HepG2 (cell line): ENCODE measurements around the gene SNURF. TPM values are rescaled to one million over a fixed set of nuclear protein-coding genes. Genes with fewer than 3 reads are reported as not detected.

Experiments used
- AGO2 ChIP-seq: fragments of 200-400 bp; formaldehyde crosslinking; optimal IDR thresholded peaks from 2 replicates; pipeline ENCODE3; 2017; ENCODE audit warnings: mild to moderate bottlenecking, low read depth, low read length, moderate library complexity
- ARID4A ChIP-seq: sonication (generic); formaldehyde crosslinking; IDR thresholded peaks from 2 replicates; pipeline ENCODE4 v1.5.0; 2020; ENCODE audit warnings: mild to moderate bottlenecking, missing genetic modification reagents, borderline replicate concordance
- ETV5 ChIP-seq: IDR thresholded peaks from 2 replicates; pipeline ENCODE4 v1.6.1; 2018; ENCODE audit warnings: missing biosample characterization, missing genetic modification reagents, inconsistent platforms, borderline replicate concordance
- KDM2A ChIP-seq: sonication (generic); formaldehyde crosslinking; IDR thresholded peaks from 2 replicates; pipeline ENCODE4 v1.4.0; 2020; ENCODE audit warnings: low read depth, missing genetic modification reagents, borderline replicate concordance
- KDM5A ChIP-seq: fragments of 200-600 bp; sonication (generic); IDR thresholded peaks from 2 replicates; pipeline ENCODE4 v1.7.0; 2018; ENCODE audit warnings: antibody characterized with exemption, mild to moderate bottlenecking, low read length, borderline replicate concordance
- MEIS1 ChIP-seq: sonication (generic); formaldehyde crosslinking; IDR thresholded peaks from 2 replicates; pipeline ENCODE4 v1.9.0; 2021; ENCODE audit warnings: mild to moderate bottlenecking, missing genetic modification reagents, moderate library complexity, borderline replicate concordance
- MLLT10 ChIP-seq: sonication (generic); formaldehyde crosslinking; IDR thresholded peaks from 2 replicates; pipeline ENCODE4 v1.4.0; 2020; ENCODE audit warnings: missing genetic modification reagents
- PATZ1 ChIP-seq: sonication (generic); formaldehyde crosslinking; IDR thresholded peaks from 2 replicates; pipeline ENCODE4 v1.4.0; 2020; ENCODE audit warnings: missing genetic modification reagents
- SP1 ChIP-seq, 2 experiments: fragments of 450-650 bp in 1 of 2; sonication (generic) in 1 of 2; formaldehyde crosslinking in 1 of 2; IDR thresholded peaks; 2 replicates each; pipeline versions ENCODE4 v1.4.0 to v1.6.1; 2016 to 2020; ENCODE audit warnings: missing genetic modification reagents in 1 of 2
- WIZ ChIP-seq: sonication (generic); formaldehyde crosslinking; IDR thresholded peaks from 2 replicates; pipeline ENCODE4 v1.5.1; 2020; ENCODE audit warnings: mild to moderate bottlenecking, missing genetic modification reagents
- ZEB1 ChIP-seq: IDR thresholded peaks from 2 replicates; pipeline ENCODE4 v1.6.1; 2012; ENCODE audit warnings: mild to moderate bottlenecking, low read depth, inconsistent platforms; ENCODE audit not compliant: insufficient replicate concordance
- ZFP36L2 ChIP-seq: sonication (generic); formaldehyde crosslinking; IDR thresholded peaks from 2 replicates; pipeline ENCODE4 v1.4.0; 2020; ENCODE audit warnings: missing genetic modification reagents
- ZNF10 ChIP-seq: sonication (generic); formaldehyde crosslinking; IDR thresholded peaks from 2 replicates; pipeline ENCODE4 v1.4.0; 2020; ENCODE audit warnings: mild to moderate bottlenecking, low read depth, missing genetic modification reagents, borderline replicate concordance
- ZNF225 ChIP-seq: sonication (generic); formaldehyde crosslinking; IDR thresholded peaks from 2 replicates; pipeline ENCODE4 v1.4.0; 2020; ENCODE audit warnings: mild to moderate bottlenecking, missing genetic modification reagents
- ZNF639 ChIP-seq: conservative IDR thresholded peaks from 2 replicates; pipeline ENCODE4 v1.6.1; 2018; ENCODE audit warnings: missing genetic modification reagents
- ZSCAN31 ChIP-seq: sonication (generic); formaldehyde crosslinking; IDR thresholded peaks from 2 replicates; pipeline ENCODE4 v1.5.0; 2020; ENCODE audit warnings: low read depth, mild to moderate bottlenecking, missing genetic modification reagents
- polyA plus RNA-seq, 8 experiments: library from polyadenylated mRNA; depleted of rRNA in 3 of 8; stranded (reverse) in 7 of 8; unstranded in 1 of 8; fragments of >200 nt; fragmentation: Illumina TruSeq in 4 of 8; extraction: Trizol in 4 of 8; gene quantifications; 2 replicates each; pipeline versions ENCODE4 v1.2.1 to v1.2.3, GENCODE V29; 2011 to 2016; ENCODE audit warnings: low read depth in 4 of 8, missing spikeins in 1 of 8, mixed read lengths in 1 of 8; ENCODE audit not compliant: insufficient read depth in 1 of 8
- total RNA-seq, 5 experiments: library from RNA; depleted of rRNA; stranded (reverse); fragments of >200 nt; fragmentation: Illumina TruSeq; extraction: Trizol; gene quantifications; 2 replicates each; pipeline ENCODE4 v1.2.3, GENCODE V29; 2016; ENCODE audit warnings: low read depth in 1 of 5
- TF ChIP-seq, protein P1 (sequence below): sonication (generic); formaldehyde crosslinking; IDR thresholded peaks from 2 replicates; pipeline ENCODE4 v1.4.0; 2020; ENCODE audit warnings: mild to moderate bottlenecking, missing genetic modification reagents
- TF ChIP-seq, protein P2 (sequence below): IDR thresholded peaks from 2 replicates; pipeline ENCODE4 v1.6.1; 2016; ENCODE audit warnings: control low read depth

SNURF gene
- total and polyA plus RNA-seq, 2 of the 13 experiments (the other 11 are each of a cell fraction or from before 2014, with no cell fraction given): 2.1 to 7.6 TPM

GRCh38 chr15:24956111-24956838 lies 1.5 kb downstream of the SNURF start (continued):
- TF ChIP-seq, protein P1, sequence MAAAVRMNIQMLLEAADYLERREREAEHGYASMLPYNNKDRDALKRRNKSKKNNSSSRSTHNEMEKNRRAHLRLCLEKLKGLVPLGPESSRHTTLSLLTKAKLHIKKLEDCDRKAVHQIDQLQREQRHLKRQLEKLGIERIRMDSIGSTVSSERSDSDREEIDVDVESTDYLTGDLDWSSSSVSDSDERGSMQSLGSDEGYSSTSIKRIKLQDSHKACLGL (CRISPR knock-in tag): peak; percentile 41; the same call in 1 of the 2 replicates
- TF ChIP-seq PATZ1 (CRISPR knock-in tag): peak; percentile 85
- TF ChIP-seq MLLT10 (CRISPR knock-in tag): no peak
- TF ChIP-seq WIZ (CRISPR knock-in tag): no peak
- TF ChIP-seq ZNF225 (CRISPR knock-in tag): no peak
- peak; percentile 59 for TF ChIP-seq ETV5 (CRISPR knock-in tag)
- peak; percentile 31; the same call in 1 of the 2 replicates for TF ChIP-seq KDM5A
- TF ChIP-seq, protein P2, sequence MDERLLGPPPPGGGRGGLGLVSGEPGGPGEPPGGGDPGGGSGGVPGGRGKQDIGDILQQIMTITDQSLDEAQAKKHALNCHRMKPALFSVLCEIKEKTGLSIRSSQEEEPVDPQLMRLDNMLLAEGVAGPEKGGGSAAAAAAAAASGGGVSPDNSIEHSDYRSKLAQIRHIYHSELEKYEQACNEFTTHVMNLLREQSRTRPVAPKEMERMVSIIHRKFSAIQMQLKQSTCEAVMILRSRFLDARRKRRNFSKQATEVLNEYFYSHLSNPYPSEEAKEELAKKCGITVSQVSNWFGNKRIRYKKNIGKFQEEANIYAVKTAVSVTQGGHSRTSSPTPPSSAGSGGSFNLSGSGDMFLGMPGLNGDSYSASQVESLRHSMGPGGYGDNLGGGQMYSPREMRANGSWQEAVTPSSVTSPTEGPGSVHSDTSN (CRISPR knock-in tag): no peak
- TF ChIP-seq SP1 (IDR thresholded peaks at IDR 0.05): no peak
- TF ChIP-seq SP1 (CRISPR knock-in tag; IDR thresholded peaks at IDR 0.05): 0 out of 2 replicates have a peak, but pooled peaks have one; percentile 31
- TF ChIP-seq KDM2A (CRISPR knock-in tag): peak; percentile 29; the same call in 1 of the 2 replicates
- no peak for TF ChIP-seq MEIS1 (CRISPR knock-in tag)
- no peak for TF ChIP-seq ZSCAN31 (CRISPR knock-in tag)
- TF ChIP-seq ZNF639 (CRISPR knock-in tag): no peak
- peak; percentile 59; the same call in 1 of the 2 replicates for TF ChIP-seq ARID4A (CRISPR knock-in tag)
- TF ChIP-seq ZEB1: no peak
- TF ChIP-seq ZFP36L2 (CRISPR knock-in tag): no peak
- TF ChIP-seq AGO2: peak; percentile 43
- no peak for TF ChIP-seq ZNF10
